Effector memory CD4-positive, alpha-beta T cell (primary cell): ENCODE results near the gene ARMC3.
"Not testable (repeated sequence)": the region's sequence is repeated elsewhere in the genome, so short reads cannot be mapped to it uniquely, and the experiment has no call there.

Experiments
- DNase-seq, 3 donors: peaks; one replicate each; pipeline ENCODE4 v3.0.0-alpha.2; 2020
- H3K27ac ChIP-seq: 2 replicates; pipeline ENCODE4 v1.7.0; 2013; ENCODE audit warnings: mild to moderate bottlenecking, low read length, moderate library complexity; ENCODE audit not compliant: insufficient read depth, poor library complexity, severe bottlenecking
- H3K27me3 ChIP-seq: replicated peaks from 2 replicates; pipeline ENCODE4 v1.7.0; 2013; ENCODE audit warnings: mild to moderate bottlenecking, low read length; ENCODE audit not compliant: insufficient read depth, control insufficient read depth, poor library complexity, severe bottlenecking
- H3K36me3 ChIP-seq: 2 replicates; pipeline ENCODE4 v1.7.0; 2013; ENCODE audit warnings: mild to moderate bottlenecking, low read length, moderate library complexity; ENCODE audit not compliant: control insufficient read depth, insufficient read depth
- H3K4me1 ChIP-seq: 2 replicates; pipeline ENCODE4 v1.7.0; 2013; ENCODE audit warnings: low read length, mild to moderate bottlenecking; ENCODE audit not compliant: control insufficient read depth, insufficient read depth, poor library complexity, severe bottlenecking
- H3K4me3 ChIP-seq: 2 replicates; pipeline ENCODE4 v1.7.0; 2013; ENCODE audit warnings: low read length, low read depth, mild to moderate bottlenecking; ENCODE audit not compliant: insufficient read depth, poor library complexity, severe bottlenecking
- H3K9me3 ChIP-seq: 2 replicates; pipeline ENCODE4 v1.7.0; 2013; ENCODE audit warnings: mild to moderate bottlenecking, low read length, moderate library complexity; ENCODE audit not compliant: control insufficient read depth

ARMC3 gene

DNA sequence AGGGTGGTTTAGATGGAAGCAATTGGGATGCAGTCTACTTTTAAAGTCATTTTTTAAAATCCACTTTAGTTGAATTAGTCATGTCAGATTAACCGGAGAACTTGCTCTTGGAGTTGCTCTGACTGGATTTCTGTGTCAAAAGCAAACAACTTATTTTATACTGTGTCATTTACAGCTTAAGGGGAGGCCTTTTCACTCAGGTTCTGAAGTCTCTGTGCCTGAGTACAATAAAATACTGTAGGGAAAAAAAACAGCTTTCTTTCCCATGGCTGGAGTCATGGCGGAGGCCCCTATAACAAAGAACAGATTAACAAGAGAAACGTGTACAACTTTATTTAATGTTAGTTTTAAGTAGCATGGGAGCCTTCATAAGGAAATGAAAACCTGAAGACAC lies 128.3 kb downstream of the ARMC3 start:
- H3K27me3 ChIP-seq: peaks cover 4% of the 10 kb centered on the region
- DNase-seq: no peak
- no peaks in the 10 kb centered on the region for H3K36me3 ChIP-seq
- H3K4me1 ChIP-seq: no peaks in the 10 kb centered on the region
- no peak overlapping the region for H3K4me3 ChIP-seq
- no peaks in the 10 kb centered on the region for H3K9me3 ChIP-seq
- no peak overlapping the region for H3K27ac ChIP-seq

DNA sequence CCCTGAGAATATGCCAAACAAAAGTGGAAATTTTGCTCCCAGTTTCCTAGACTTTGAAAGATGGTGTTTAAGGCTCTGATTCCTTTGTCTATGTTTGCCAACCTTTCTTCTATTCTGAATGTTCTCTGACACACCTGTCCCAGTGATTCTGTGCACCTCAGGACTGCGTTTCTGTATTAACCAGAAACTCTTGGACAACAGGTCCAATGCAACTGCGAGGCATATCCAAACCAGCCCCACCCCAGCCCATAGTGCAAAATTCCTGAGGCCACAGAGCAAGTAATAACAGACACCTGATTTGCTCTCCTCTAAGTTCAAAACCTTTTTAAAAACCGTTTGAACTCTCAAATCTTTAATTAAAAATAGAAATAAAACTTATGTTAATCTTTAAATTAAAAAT lies 130.5 kb downstream of the ARMC3 start:
- DNase-seq: no peak

DNA sequence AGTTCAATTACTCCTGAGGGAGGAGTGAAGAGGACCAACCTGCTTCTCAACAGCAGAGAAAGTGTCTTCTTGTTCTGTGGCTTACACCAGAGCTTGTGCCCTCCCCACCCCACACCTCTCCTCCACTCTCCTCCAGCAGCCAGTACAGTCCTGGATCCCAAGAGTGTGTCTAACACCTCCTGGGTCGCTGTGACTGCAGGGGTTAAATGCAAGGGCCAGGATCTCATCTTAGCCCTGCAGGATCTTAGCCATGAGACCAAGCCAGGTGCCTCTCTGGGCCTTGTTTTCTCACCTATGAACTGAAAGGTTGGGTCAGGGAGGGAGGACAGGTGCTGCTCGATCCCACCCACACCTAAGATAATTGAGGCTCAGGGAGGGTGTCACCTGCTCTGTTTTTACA lies 133.1 kb downstream of the ARMC3 start:
- no peak for DNase-seq
- Histone ChIP-seq H3K36me3 (no peaks in the 10 kb centered on the region), H3K9me3 (no peaks in the 10 kb centered on the region), H3K27ac (no peak overlapping the region), H3K4me1 (no peaks in the 10 kb centered on the region), H3K27me3 (no peaks in the 10 kb centered on the region), H3K4me3 (no peak overlapping the region)

More for the DNA sequence above, 130.5 kb downstream of the ARMC3 start:
- Histone ChIP-seq H3K36me3 (no peaks in the 10 kb centered on the region), H3K27me3 (no peaks in the 10 kb centered on the region), H3K4me3 (no peak overlapping the region), H3K9me3 (no peaks in the 10 kb centered on the region), H3K4me1 (no peaks in the 10 kb centered on the region), H3K27ac (no peak overlapping the region)

DNA sequence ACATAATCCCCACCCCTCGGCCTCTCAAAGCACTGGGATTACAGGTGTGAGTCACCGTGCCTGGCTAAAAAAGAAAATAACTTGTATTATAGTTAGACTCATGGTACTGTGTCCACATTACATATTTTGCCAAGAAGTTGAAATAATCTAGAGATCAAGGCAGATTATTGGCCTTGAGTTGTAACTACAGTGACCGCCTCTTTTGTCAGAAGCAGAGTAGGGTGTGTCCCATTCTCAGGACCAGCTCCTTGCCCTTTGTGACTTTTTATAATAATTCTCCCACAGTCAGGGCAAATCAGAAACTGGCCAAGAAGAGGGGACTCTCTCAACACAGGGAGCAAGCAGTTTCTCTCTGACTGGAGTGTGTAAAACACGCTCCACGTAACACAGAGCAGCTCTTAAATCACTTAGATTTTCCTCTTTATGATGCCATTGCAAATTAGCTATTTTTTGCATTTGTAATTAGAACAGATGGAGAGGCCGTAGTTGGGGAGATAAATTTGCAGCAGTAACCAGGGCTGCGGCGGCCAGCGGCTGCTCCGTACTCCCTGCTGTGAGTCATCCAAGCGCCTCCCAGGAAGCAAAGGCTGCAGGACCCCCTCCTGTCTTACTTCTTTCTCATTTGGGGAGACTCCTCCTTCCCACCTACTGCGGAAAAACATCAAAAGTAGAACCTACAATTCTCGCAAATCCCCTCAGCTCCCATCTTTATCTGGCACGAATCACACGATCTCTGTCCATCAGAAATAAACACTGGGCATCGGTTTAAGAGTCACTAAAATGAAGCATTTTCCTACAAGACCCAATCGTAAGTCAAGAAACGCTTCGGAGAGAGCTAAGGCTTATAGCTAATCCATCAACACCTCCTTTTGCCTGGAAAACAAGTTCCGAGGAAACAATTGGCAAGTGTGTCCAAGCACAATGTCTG lies 135.5 kb downstream of the ARMC3 start:
- Histone ChIP-seq H3K36me3 (no peaks in the 10 kb centered on the region), H3K27me3 (no peaks in the 10 kb centered on the region), H3K27ac (no peak overlapping the region), H3K9me3 (no peaks in the 10 kb centered on the region), H3K4me1 (no peaks in the 10 kb centered on the region), H3K4me3 (no peak overlapping the region)
- DNase-seq: no peak

DNA sequence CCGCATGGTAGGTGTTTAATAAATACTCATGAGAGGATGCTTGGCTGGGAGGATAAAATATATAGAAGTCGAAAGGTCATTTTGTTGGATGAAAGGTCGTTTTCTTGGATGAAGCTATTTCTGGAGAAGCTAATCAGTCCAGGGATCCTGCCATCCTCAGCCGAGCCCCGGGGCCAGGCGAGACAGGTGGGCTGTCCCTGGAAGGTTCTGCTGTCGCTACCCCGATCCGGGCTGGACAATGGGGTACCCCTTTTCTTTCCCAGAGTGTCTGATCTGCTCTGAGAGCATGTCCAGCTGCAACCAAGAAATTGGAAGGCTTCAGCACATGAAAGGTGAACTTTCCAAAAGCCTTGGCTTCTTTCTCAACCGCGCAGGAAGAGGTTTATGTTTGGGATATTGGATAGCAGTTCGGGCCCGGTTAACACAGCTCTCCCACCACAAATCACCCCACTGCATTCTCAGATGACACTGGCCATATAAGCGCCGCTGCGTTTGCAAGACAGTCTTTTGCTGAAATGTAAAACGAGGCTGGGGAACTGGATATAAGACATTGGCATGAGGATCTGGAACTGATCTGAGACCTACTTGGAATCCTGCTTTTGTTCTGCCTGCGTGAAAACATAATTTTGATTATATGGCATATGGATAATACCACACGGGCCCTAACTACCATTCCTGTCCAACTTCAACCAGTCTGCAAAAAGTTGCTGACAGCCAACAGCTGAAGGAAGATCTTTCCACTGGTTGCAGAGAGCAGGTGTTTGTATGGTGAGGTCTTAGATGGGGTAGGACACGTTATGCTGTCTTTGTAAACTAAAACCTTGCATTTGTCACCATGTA lies 136.3 kb downstream of the ARMC3 start:
- no peaks in the 10 kb centered on the region for H3K36me3 ChIP-seq
- no peak overlapping the region for H3K4me3 ChIP-seq
- DNase-seq: no peak
- H3K4me1 ChIP-seq: no peaks in the 10 kb centered on the region
- peaks cover 4% of the 10 kb centered on the region for H3K27me3 ChIP-seq
- no peak overlapping the region for H3K27ac ChIP-seq
- H3K9me3 ChIP-seq: no peaks in the 10 kb centered on the region

DNA sequence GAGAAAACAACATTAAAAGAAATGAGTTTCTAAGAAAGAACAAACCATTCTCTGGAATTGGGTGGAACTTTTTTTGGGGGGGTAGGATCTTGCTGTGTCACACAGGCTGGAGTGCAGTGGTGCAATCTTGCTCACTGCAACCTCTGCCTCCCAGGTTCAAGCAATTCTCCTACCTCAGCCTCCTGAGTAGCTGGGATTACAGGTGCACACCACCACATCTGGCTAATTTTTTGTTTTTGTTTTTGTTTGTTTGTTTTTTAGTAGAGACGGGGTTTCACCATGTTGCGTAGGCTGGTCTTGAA lies 136.9 kb downstream of the ARMC3 start:
- not testable (repeated sequence) for H3K27ac ChIP-seq, DNase-seq, H3K4me3 ChIP-seq, H3K4me1 ChIP-seq, H3K36me3 ChIP-seq, H3K9me3 ChIP-seq, H3K27me3 ChIP-seq

DNA sequence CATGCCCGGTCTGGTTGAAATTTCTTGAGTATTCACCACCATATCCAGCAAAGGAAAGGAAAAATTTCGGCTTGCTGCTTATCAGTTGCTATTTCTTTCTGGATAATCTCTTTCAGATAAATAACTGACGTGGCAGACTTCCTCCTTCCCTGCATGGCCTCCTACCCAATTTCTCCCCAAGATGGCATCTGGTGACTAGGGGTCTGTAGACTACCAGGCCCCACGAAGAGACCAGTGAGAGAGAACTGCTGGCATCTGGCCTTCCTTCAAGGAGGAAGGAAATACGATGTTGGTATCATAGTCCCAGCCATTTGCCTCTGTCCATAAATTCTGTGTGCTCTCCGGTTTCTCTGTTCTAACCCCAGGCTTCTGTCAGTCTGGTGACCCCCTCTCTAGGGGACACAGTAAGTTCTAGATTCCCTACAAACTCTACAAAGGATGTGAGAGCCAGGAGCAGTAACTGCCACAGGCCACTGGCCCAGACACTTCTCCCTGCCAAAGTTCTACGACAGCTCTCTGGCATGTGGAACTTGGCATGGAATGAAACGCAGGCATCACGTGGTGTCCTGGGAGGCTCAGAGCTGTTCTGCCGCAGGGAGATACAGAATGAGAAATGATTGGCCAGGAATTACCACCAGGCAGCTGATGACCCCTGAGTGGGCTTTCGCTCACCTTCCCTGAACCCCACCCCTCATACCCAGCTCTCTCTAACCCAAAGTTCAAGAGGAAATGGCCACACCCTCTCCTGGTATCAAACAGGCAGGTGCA lies 137.5 kb downstream of the ARMC3 start:
- no peak for DNase-seq

DNA sequence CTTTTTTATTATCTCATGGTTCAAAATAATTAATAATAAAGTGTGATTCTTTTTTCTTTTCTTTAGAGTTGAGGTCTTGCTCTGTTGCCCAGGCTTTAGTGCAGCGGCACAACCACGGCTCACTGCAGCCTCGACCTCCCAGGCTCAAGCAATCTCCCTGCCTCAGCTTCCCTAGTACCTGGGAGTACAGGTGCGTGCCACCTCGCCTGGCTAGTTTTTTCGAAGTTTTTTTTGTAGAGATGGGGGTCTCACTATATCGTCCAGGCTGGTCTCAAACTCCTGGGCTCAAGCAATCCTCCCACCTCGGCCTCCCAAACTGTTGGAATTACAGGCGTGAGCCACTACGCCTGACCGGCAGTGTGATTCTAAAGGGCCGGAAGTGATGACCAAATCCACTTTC lies 139.5 kb downstream of the ARMC3 start:
- no peaks in the 10 kb centered on the region for H3K4me1 ChIP-seq
- H3K27ac ChIP-seq: no peak overlapping the region
- peaks cover 4% of the 10 kb centered on the region for H3K27me3 ChIP-seq
- no peak overlapping the region for H3K4me3 ChIP-seq
- no peaks in the 10 kb centered on the region for H3K36me3 ChIP-seq
- H3K9me3 ChIP-seq: no peaks in the 10 kb centered on the region
- no peak for DNase-seq

More for the DNA sequence above, 137.5 kb downstream of the ARMC3 start:
- H3K27ac ChIP-seq: no peak overlapping the region
- no peaks in the 10 kb centered on the region for H3K36me3 ChIP-seq
- no peaks in the 10 kb centered on the region for H3K9me3 ChIP-seq
- H3K4me3 ChIP-seq: no peak overlapping the region
- H3K27me3 ChIP-seq: peaks cover 4% of the 10 kb centered on the region
- no peaks in the 10 kb centered on the region for H3K4me1 ChIP-seq

DNA sequence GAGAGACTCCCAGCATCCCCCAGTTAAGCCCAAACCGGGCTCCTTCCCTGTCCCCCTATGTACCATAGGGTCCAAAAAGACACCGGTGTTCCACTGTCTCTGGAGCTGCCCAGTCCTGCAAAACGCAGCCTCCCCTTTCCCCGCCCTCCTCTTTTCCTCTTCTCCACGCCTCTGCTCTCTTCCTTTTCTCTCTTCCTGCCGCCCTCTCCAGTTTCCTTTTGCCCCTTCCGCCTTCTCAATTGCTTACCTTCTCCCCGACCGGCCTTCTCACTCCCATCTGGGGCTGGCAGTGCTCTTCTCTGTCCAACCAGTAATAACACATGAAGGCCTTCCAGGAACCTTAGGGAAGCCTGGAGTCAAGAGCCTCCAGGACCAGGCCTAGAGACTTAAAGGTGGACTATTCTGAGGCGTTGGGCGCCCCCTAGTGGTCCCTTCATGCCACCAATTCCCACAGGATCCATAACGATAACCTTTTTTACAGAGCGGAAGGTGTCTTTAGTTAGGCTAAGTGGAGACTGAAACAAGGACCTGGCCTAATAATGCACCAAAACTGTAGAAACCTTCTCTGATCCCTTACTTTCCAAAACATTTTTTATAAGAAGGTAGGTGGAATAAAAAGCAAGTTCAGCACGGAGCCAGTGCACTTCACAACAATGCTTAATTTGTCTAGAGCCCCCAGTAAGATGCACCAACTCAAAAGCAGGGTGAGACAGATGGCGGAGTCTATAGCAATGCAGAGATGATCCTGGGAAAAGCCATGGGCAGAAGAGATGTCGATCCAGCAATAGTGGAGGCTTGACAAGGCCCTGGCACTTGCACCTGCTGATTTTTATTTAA lies 140.3 kb downstream of the ARMC3 start:
- Histone ChIP-seq H3K4me3 (no peak overlapping the region), H3K27ac (no peak overlapping the region), H3K9me3 (no peaks in the 10 kb centered on the region), H3K4me1 (no peaks in the 10 kb centered on the region), H3K27me3 (peaks cover 4% of the 10 kb centered on the region), H3K36me3 (no peaks in the 10 kb centered on the region)
- peak; percentile 11 to 58 (median 30) for DNase-seq
